Hippocampal formation (tissue), 2 donors: Measurements from ENCODE around the gene CES3.
"Not testable (repeated sequence)": the region's sequence is repeated elsewhere in the genome, so short reads cannot be mapped to it uniquely, and the experiment has no call there.

ENCODE experiments used
- DNase-seq, 2 donors: peaks; one replicate each; lab custom pipeline; 2025; lab: John Stamatoyannopoulos, UW

The CES3 gene

DNA sequence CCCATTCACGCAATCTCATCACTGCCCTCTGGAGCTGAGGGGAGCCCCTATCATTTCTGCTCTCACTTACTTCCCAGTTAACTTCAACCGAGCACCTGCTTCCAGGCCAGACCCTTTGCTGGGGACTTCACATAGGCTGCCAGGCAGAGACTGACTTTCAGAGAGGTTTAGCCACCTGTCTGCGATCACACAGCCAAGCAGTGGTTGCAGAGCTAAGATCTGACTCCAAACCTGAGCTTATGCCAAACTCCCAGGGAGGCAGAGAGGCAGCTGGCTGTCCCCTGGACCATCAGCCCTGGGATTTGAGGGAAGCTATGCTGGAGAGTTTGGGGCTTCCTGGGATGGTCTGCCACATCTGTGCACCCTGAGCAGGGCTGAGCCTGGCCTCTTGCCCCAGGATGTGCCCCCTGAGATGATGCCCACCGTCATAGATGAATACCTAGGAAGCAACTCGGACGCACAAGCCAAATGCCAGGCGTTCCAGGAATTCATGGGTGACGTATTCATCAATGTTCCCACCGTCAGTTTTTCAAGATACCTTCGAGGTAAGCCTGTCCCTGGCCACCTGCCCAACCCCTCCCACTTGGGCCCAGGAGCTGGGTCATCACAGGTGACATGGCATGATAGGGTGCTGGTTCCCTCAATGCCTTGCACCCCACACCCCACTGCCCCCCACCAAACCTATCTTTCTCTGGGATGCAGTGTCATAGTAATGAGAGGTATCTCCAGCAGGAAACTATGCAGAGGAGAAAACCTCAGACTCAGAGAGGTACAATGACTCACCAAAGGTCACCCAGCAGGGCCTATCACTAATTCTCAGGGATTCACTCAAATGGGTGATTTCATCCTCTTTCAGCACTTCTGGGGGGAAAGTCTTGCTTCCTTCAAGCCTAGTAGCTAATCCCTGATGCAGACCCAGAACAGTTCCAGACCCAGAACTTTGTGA lies 10.0 kb downstream of the CES3 start:
- no peak for DNase-seq

DNA sequence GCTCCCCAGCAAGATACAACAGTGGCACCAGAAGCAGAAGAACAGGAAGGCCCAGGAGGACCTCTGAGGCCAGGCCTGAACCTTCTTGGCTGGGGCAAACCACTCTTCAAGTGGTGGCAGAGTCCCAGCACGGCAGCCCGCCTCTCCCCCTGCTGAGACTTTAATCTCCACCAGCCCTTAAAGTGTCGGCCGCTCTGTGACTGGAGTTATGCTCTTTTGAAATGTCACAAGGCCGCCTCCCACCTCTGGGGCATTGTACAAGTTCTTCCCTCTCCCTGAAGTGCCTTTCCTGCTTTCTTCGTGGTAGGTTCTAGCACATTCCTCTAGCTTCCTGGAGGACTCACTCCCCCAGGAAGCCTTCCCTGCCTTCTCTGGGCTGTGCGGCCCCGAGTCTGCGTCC lies 11.9 kb downstream of the CES3 start:
- no peak for DNase-seq

DNA sequence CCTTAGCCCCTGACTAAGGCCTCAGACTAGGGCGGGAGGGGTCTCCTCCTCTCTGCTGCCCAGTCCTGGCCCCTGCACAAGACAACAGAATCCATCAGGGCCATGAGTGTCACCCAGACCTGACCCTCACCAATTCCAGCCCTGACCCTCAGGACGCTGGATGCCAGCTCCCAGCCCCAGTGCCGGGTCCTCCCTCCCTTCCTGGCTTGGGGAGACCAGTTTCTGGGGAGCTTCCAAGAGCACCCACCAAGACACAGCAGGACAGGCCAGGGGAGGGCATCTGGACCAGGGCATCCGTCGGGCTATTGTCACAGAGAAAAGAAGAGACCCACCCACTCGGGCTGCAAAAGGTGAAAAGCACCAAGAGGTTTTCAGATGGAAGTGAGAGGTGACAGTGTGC lies 12.7 kb downstream of the CES3 start:
- DNase-seq, result no peak

DNA sequence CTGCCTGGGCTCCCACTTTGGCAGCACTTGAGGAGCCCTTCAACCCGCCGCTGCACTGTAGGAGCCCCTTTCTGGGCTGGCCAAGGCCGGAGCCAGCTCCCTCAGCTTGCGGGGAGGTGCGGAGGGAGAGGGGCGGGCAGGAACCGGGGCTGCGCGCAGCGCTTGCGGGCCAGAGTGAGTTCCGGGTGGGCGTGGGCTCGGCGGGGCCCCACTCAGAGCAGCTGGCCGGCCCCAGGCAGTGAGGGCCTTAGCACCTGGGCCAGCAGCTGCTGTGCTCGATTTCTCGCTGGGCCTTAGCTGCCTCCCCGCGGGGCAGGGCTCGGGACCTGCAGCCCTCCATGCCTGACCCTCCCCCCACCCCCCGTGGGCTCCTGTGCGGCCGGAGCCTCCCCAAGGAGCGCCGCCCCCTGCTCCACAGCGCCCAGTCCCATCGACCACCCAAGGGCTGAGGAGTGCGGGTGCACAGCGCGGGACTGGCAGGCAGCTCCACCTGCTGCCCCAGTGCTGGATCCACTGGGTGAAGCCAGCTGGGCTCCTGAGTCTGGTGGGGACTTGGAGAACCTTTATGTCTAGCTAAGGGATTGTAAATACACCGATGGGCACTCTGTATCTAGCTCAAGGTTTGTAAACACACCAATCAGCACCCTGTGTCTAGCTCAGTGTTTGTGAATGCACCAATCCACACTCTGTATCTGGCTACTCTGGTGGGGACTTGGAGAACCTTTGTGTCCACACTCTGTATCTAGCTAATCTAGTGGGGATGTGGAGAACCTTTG lies 13.3 kb downstream of the CES3 start:
- DNase-seq, result not testable (repeated sequence)

DNA sequence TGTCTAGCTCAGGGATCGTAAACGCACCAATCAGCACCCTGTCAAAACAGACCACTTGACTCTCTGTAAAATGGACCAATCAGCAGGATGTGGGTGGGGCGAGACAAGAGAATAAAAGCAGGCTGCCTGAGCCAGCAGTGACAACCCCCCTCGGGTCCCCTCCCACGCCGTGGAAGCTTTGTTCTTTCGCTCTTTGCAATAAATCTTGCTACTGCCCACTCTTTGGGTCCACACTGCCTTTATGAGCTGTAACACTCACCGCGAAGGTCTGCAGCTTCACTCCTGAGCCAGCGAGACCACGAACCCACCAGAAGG lies 13.8 kb downstream of the CES3 start:
- not testable (repeated sequence) for DNase-seq

DNA sequence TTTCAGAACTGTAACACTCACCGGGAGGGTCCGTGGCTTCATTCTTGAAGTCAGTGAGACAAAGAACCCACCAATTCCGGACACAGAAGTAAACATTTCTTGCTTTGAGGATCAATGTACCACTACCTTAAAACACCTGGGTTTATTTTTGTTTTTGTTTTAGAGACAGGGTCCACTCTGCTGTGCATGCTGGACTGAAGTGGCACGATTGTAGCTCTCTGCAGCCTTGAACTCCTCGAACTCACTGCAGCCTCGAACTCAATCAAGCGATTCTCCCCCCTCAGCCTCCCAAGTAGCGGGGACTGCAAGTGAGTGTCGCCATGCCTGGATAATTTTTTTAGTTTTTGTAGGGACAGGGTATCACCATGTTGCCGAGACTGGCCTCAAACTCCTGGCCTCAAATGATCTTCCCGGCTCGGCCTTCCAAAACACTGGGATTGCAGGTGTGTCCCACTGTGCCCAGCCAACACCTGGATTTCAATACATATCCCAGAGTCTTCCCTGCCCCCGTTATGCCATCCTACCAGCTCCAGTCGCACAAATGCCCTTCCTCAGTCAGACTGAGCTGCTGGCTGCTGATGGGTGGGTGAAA lies 14.3 kb downstream of the CES3 start:
- DNase-seq, result no peak

DNA sequence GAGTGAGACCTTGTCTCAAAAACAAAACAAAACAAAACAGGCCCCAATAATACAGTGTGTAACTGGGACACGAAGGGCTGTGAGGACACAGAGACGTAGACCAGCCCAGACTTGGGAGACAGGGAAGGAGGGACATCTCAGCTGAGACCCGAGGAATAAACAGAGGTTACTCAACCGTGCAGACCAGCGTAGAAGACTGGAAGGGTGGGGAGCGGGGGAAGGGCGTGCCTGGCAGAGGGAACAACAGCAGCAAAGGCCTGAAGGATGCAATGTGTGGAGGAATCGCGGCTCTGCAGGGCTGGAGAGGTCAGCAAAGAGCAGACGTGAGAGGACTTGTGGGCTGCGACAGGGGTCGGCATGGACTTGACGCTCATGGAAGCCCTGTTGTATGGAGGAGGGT lies 15.7 kb downstream of the CES3 start:
- DNase-seq, result no peak

DNA sequence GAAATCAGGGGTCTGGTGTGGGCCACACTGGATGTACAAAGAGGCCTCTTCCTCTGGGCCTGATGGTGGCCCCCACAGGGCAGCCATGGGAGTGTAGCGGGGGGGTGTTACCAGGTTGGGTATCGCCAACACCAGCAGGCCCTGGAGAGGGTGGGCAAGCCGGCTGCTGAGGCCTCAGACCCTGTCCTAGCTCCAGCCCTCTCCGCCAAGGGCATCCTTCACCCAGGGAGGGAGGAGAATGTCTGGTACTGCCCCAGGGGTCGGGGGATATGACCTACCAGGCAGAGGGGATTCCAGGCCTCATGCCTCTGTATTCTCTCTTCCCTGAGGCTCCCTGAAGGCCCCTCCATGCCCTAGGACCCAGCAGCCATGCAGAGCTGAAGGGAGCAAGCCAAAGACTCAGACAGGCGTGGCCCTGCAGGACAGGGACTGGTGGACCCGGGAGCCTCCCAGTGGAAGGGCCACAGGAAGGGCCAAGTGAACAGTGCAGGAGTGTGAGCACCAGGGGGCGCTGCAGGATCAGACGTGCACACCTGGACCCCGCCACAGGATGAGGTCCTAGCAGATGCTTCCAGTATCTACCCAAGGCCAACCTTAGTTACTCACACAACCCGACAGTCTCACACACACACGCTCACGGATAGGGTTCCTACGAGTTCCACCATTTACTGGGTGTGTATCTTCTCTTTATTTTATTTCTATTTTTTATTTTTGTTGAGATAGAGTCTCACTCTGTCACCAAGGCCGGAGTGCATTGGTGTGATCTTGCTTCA lies 16.5 kb downstream of the CES3 start:
- DNase-seq, result peak; percentile 83 to 86

DNA sequence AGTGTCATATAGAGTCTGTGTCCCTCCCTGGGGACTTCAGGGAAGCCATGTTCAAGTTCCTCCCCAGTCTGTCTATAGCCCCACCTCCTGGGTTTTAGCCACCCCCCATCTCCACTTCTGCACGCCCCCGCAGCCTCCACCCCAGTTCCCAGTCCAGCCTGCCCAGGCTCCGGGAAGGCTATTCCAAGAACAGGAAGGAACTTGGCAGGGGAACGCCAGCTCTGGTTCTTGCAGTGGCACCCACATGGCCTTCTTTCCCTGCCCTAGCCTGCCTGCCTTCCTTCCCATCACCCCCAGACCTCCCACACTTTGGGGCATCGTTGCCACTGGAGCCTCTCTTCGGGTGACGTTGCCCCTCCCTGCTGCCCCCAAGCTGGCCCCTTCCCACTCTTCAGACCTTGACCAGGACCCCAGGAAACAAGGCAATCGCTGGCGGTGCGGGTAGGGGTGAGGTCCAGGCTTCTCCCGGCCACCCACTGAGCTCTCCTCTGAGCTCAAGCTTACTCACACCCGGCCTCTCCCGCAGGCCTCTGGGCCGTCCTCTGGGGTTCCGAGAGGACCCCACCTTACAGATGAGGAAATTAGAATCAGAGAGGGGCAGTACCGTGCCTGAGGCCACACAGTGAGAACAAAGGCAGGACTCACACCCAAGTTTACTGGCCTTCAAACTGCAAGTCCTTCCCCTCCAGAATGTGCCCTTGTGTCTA lies 18.1 kb downstream of the CES3 start:
- DNase-seq, result no peak

DNA sequence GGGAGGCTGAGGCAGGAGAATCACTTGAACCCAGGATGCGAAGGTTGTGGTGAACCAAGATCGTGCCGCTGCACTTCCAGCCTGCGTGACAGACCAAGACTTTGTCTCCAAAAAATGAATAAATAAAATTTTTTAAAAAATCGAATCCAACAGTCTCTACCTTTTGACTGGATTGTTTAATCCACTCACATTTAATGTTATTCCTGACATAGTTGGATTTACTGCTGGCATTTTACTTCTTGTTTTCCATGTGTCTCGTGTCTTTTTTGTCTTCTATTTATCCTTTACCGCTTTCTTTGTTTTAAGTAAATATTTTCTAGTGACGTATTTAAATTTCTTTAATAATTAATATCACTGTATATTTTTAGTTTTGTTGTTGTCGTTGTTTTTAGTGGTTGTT lies 22.0 kb downstream of the CES3 start:
- DNase-seq, result no peak

DNA sequence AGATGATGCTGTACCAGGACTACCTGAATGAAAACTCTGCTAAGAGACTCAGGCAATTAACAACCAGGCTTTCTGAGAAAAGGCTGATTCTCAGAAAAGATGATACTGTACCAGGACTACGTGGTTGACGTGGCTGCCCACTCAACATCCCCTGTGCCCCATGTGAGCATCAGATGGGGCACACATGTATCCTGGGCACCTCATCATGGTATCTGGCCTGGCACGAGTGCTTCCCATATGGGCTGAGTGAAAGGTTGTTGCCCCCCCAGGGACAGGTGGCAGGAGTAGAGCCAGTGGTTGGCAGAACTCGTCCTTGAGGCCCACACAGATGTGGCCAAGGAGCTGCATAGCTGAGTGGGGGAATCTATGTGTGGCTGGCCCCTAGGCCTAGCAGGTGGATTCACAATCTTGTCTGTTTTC lies 23.8 kb downstream of the CES3 start:
- no peak for DNase-seq

DNA sequence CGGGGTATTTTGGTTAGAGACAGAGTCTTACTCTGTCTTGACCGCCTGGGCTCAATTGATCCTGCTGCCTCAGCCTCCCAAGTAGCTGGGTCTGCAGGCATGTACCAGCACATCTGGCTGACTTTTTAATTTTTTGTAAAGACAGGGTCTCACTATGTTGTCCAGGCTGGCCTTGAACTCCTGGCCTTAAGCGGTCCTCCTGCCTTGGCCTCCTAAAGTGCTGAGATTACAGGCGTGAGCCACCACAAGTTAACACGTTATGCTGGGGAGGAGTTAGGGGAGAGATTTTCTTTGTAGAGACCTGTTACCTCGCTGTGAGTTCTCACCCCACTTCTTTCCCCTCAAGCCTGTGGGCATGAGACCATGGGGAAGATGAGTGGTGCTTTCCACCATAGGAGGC lies 25.5 kb downstream of the CES3 start:
- DNase-seq, result no peak

DNA sequence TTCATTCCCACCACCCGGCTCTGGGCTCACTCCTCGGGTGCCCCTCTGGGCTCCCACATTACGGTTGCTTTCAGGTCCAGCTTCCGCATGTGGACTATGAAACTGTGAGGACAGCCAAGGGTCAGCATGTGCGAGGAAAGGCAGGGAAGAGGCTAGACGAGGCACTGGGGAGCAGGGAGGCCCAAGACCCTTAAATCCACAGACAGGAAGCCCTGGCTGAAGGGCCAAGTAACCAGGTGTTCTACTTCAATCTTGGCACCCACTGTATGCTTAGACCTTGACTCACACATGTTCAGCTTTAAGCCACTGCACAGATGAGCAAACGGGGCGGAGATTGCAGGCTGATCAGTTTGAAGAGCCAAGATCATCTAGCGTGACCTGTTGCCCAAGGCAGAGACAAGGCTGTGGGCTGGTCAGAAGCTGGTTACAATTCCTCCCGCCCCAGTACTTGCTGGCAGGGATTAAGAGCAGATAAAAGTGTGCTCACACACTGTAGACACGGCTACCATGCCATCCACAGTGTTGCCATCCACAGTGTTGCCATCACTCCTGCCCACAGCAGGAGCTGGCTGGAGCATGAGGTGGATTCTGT lies 27.2 kb downstream of the CES3 start, which contains the start of gene CES4A:
Gene CES4A (plus strand): TSS at position 393 of the 592 bp plus-strand sequence. CDS start 184 bp downstream, at position 577.
- DNase-seq, result no peak

DNA sequence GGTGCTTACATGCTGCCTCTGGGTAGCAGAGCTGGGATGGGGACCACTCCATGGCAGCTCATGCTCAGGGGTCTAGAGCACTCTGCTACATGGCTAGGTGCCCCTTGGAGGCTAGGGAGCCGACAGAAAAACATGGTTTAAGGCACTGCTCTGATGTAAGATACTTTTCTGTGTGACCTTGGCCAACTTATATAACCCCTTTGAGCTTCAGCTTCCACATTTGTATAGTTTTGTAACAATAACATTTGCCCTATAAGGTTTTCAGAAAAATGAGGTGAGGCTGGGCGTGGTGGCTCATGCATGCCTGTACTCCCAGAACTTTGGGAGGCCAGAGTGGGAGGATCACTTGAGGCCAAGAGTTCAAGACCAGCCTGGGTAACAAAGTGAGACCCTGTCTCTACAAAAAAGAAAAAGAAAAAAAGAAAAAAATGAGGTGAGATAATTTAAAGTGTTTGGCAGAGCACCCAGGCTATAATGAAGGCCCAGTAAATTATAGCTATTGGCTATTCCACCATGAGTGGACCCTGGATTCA lies 30.5 kb downstream of the CES3 start:
- DNase-seq, result no peak

DNA sequence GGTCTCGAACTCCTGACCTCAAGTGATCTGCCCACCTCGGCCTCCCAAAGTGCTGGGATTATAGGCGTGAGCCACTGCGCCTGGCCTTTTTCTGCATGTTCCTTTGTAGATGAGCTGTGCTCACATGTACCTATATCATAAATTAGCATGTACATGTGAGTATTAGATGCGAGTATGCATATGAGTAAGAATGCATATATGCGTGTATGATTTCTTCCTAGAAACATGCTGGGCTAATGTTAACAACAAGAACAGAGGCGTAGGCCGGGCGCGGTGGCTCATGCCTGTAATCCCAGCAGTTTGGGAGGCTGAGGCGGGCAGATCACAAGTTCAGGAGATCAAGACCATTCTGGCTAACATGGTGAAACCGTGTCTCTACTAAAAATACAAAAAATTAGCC lies 32.5 kb downstream of the CES3 start:
- DNase-seq, result not testable (repeated sequence)

DNA sequence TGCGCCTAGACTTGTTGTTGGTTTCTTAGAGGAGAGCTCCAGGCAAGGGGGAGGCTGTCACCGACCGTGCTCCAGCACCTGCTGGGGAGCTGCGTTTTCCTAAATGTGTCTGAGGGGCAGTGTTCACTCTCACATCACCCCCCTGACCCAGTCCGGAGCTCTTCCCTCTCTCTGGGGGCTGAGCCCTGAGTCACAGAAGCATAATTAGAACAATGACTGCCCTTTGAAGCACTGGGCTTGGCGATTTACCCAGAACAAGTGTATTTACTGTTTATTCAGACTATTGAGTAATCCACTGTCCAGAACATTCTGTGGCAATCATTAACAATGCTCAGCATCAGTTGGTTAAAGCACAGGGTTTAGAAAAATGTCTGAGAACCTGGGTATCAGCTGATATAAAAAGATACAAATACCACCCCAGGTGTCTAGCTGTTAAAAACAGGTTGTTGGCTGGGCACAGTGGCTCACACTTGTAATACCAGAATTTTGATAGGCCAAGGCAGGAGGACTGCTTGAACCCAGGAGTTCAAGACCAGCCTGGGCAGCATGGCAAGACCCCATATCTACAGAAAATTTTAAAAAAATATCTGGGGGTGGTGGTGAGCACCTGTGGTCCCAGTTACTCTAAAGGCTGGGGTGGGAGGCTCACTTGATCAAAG lies 35.4 kb downstream of the CES3 start:
- peak; percentile 79 to 99 for DNase-seq

DNA sequence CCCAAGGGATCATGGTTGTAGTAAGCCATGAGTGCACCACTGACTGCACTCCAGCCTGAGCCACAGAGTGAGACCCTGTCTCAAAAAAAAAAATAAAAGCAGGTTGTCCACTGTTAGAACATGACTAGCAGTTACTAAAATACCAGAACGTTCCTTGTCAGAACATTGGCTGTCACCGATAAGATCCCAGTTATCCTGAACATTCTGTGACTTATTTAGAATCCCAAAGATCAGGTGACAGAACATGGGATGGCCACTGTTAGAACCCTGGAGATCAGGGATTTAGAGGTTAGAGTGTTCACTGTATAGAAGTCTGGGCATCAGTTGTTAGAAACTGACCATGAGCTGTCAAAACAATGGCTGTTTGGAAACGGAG lies 35.9 kb downstream of the CES3 start:
- DNase-seq, result no peak

DNA sequence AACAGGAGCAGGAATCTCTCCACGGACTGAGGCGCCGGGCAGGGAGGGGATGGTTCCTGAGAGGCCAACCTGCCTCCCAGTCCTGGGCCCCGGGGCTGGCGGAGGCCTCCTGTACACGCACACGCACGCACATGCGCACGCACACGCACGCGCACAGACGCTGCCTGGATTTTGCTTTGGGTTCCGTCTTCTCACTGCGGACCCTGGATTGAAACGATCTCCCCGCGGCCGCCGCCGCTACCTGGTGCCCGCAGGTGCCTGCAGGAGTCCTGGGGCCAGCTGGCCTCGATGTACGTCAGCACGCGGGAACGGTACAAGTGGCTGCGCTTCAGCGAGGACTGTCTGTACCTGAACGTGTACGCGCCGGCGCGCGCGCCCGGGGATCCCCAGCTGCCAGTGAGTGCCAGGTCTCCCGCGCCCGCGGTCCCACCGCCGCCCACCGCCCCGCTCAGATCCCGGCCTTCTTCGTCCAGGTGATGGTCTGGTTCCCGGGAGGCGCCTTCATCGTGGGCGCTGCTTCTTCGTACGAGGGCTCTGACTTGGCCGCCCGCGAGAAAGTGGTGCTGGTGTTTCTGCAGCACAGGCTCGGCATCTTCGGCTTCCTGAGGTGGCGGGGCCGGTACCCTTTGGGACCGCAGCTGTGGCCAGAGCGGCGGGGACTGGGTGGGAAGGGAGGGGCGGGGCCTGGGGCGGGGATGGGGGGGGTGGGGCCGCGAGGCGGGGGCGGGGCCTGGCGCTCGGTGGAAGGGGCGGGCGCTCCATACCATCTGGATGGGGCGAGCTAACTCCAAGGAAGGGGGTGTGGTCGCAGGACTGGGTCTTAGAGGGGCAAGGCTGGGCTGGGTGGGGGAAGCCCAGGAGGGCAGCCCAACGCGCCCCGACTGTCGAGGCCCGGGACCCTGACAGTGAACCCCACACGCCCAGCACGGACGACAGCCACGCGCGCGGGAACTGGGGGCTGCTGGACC lies 39.6 kb downstream of the CES3 start:
- DNase-seq, result peak; percentile 31 to 78

DNA sequence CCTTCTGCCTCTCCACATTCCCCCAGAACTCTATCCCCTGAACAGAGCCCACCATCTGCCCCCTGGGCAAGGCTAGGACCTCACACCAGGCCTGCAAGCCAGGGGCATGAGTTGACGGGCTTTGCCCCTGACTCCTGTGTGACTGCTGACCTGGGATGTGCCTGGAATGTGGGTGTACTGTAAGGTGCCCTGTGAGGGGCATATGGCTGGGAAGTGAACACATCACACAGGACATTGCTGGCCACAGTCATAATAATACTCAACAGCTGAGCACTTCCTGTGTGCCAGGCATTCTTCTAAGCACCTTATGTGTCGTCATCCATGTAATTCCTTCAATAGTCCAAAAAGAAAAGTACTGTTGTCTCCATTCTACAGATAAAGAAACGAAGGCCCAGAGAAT lies 40.7 kb downstream of the CES3 start:
- no peak for DNase-seq
